HuH-7.5 (cell line): Measurements from ENCODE around the gene ERAL1.
"Not testable (repeated sequence)": the region's sequence is repeated elsewhere in the genome, so short reads cannot be mapped to it uniquely, and the experiment has no call there.

ENCODE experiments used
- DNase-seq: peaks from one replicate; pipeline ENCODE4 v3.0.0; 2011; ENCODE audit warnings: low spot score

The ERAL1 gene

DNA sequence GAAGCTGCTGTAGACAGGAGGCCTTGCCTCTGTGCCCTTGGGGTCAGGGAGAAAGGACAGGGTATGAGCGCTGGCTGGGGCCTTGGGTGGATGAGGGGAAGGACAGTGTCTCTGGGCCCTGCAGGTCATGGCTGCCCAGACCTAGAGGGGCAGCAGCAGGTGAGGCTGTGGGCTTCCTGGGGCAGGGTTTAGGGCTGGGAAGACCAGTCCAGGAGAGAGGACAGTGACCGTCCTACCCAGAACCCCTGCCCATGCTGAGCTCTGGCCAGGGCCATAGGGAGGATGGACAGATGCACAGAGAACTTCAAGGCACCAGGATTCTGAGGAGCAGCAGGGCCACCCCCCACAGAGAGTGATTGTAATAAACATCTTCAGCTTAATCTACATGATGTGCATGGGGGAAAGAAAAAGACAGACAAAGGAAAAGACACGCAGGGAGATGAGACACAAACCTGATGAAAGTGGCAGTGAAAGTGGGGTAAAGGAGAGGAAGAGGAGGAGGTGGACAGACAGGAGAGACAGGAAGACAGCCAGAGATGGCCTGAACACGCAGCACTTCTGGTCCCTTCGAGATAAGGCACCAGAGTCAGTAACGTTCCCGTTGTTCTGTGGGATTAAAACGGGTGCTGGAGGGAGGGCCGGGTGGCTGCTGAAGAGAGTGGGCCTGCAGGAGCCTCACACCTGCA lies 25.2 kb downstream of the ERAL1 start:
- no peak for DNase-seq

DNA sequence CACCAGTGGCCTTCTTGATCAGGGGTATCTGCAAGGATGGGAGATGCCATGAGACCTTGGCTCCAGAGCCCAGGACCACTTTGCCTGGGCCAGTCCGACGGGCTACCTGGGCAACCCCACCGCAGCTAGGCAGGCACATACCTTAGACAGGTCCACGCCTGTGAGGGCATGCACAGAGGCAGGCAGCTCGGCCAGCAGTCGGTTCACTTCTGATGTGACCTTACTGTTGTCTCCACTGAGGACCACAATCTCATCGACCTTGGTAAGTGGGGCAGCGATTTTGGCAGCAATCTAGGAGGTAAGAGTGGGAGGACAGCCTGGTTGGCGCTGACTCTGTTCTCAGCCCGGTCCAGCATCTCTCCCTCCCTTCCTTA lies 25.7 kb downstream of the ERAL1 start:
- no peak for DNase-seq

- DNase-seq: no peak
Observed at GRCh38 chr17:28881533-28882056, 26.8 kb downstream of the ERAL1 start.

- no peak for DNase-seq
Observed at GRCh38 chr17:28882154-28882895, 27.5 kb downstream of the ERAL1 start.

DNA sequence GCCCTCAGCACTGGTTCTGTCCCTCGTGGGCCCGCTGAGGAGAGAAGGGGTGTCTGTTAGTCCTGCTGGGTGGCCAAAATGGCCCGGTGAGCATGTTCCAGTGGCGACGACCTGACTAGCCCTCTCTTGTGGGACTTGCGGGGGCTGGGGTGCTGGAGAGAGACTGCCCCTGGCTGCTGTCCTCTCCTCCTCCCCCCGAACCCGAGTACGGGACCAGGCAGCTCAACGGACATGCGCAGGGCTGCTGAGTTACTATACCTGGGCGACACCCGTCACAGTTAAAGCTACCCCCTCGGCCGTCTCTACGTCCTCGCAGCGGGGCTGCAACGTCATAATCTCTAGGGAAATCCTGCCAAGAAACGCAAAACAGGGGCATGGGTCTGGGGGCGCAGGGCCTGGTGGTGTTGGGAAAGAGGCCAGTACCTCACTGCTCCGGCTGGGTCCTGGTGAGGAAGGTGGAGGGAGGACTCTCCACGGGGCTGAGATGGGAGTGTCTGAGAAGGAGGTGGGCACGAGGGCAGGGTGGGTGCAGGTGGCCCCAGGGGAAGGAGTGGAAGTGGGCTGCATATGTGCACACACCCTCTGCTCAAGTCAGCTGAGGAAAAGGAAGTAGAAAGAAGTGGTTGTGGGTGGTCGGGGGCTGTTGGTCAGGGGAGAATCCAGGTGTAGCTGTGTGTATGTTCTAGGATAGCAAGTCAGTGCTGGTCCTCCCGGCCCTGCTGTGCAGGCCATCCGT lies 29.3 kb downstream of the ERAL1 start:
- no peak for DNase-seq

- no peak for DNase-seq
Observed at GRCh38 chr17:28885363-28885762, 30.5 kb downstream of the ERAL1 start.

DNA sequence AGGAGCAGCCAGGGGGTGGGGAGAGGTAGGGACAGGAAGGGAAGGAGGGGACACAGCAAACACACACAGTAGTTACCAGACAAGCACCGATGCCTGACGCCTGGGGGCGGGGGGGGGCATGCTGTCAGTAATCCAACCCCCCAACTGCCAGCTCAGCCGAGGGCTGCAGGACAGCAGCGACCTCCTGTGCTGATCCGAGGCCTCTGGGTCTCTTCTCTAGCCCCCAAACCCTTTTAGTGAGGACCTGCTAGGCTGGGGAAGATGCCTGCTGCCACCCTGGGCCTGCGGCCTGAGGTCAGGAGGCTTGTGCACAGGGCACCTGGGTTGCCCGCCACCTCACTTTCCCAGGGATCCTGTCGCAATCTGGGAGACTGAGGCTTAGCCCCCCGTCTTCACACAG lies 31.1 kb downstream of the ERAL1 start:
- DNase-seq: no peak

- no peak for DNase-seq
Observed at GRCh38 chr17:28887871-28888471, 33.2 kb downstream of the ERAL1 start.

- no peak for DNase-seq
Observed at GRCh38 chr17:28888832-28889231, 34.0 kb downstream of the ERAL1 start.

GRCh38 chr17:28889996-28890395 lies 35.2 kb downstream of the ERAL1 start:
- no peak for DNase-seq

DNA sequence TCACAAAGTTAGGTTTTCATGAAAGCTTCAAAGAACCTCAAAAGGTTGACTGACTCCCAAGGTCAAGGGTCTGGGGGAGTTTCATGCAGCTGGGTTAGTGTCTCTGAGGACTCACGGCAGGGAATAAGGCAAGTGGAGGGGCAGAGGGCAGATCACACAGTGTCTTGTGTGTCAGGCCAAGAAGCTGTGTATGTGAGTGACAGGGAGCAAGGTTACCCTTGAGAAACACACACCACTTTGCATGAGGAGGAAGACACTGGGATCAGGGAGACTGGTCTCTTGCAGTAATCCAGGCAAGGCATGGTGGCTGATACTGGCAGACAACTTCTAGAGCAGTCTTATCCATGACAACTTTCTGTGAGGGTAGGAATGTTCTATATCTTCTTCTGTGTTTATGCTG lies 36.4 kb downstream of the ERAL1 start:
- no peak for DNase-seq

GRCh38 chr17:28892024-28892423 lies 37.2 kb downstream of the ERAL1 start:
- DNase-seq: no peak

- DNase-seq: not testable (repeated sequence)
Observed at GRCh38 chr17:28893248-28894183, 38.7 kb downstream of the ERAL1 start.

DNA sequence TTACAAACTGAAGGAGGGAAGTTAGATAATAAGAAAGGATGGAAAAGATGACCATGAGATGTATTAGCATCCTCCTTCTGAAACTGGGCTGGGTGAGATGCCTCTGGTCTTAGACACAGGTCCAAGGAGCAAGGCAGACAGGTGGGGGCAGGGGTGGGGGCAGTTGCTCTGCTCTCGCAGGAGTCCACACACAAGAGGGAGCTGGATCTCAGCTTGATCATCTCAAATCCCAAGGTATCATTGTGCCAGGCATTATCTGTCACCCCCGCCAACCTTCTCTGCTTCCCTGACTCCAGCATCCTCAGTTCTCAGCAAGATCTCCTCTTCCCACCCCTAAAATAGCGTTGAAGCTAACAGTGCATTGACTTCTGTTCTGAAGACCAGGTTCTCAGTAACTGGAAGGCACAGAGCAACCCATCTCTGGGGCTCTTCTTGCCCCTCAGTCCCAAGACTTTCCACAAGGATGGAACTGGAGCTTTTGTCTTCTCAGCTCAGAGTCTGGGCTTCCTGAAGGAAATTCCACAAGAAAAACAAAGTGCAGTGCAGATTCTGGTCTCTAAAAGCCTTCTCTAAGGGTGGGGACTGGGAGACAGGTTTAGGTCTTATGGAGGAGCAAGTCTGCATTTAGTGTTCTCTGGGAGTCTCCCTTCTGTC lies 41.1 kb downstream of the ERAL1 start:
- no peak for DNase-seq

DNA sequence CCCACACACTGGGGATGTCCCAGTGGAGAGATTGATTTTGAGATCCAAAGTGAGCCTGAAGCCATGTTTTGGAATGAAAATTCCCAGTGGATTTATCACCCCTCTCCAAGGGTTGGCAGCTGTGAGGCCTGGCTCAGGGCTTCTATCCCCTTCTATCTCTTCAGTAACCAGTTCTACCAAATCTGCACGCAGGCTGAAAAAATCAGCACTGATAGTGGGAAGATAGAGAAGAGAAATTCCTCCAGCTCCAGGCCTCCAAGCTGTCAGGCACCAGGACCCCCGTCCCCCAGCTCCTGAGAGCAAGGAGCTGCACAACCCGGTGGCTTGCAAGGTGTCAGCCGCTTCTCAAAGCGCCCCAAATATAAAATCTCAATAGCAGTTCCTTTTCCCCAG lies 41.7 kb downstream of the ERAL1 start:
- no peak for DNase-seq

DNA sequence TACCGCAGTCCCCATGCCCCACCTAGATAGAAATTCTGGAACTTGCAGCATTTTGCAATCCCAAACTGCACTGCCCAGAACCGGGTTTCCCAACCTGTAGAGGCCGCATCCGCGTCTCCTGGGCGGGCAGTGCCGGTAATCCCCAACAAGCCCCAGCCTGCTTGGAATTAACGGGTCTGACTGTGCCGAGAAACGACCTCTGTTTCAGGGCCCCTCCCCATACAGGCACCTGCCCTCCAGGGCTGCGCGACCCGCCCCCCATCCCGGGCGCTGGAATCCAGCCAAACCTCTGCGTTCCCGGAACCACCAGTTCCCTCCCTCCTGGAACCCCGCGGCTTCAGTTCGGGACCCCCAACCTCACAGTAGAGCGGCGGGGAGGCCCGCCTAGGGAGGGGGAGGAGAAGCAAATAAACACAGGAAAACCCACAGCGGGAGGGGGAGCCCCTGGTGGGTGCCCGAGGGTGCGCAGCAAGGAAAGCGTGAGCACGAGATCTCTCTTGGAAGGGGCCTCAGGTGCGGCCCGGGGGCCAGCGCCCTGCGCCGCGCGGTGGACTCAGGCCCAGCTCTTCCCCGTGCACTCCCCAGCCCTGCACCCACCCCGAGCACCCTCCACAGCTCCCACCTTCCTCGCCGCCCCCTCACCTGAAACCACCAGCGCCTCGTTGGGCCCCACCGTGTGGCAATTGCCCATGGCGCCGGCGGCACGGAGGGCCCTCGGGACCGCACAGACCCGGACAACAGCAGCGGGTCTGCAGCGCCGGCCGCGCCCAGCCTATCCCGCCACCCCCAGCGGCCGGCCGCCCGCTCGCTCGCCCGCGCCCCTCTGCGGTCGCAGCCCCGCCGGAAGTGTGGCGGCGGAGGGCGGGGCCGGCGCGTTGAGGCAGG lies 42.3 kb downstream of the ERAL1 start, which contains the start of gene FLOT2:
Gene FLOT2, minus strand, starts transcription at position 850 of the 885 bp plus-strand sequence. Its CDS starts 159 bp downstream, at position 691.
- peak; percentile 80 for DNase-seq

DNA sequence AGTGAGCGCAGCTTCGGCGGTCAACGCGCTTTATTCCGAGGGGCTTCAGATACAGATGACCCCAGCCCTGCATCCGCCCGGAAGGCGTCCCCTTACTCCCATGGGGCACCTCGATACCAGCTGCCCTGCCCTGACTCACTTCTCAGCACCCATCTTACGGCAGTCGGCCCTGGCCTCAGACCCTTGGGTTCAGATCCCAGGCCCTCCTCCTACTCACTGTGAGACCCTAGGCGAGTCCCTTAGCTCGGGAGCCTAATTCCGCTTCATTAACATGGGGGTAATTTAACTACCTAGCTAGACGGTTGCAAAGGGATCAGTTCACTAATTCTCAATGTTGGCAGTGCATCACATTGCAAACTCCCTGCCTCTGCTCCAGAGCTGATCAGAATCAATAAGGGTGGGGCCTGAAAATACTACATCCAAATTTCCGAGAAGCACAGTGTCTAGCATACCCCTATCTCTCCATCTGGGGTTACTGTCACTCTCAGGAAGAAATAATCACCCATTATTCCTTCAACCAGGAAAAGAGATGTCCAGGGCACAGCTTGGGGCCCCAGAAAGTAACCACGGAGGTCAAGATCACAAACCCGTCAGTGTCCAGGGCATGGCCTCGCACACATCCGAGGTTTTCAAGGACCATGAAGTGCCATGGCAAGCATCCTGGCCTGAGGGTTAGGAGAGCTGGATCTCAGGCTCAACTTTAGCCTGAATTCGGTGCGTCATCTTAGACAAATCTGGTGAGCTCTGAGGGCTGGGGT lies 43.1 kb downstream of the ERAL1 start:
- DNase-seq: no peak

DNA sequence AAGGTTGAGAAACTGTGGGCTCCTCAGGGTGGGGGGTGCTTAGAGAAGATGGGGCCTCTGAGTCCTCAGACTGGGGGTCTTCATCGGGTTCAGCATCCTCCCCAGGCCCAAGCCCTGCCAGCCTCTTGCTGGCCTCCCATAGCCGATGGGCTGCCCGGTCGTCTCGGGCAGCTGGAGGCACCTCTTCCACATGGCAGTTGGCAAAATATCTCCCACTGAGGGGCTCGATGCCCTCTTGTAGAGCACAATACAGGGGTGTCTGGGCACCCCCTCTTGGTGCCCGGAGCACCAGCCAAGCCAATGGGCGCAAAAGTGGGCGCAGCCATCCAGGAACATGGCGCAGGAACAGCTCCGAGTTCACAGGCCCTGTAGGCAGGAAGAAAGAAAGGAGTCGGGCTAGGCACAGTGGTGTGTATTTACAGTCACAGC lies 43.7 kb downstream of the ERAL1 start:
- DNase-seq: no peak
